HepG2 (cell line): Measurements from ENCODE around the gene CKB. TPM values are rescaled to one million over a fixed set of nuclear protein-coding genes. Genes with fewer than 3 reads are reported as not detected.

ENCODE experiments used
- BHLHE40 ChIP-seq: IDR thresholded peaks from 2 replicates; pipeline ENCODE4 v1.6.1; 2011; ENCODE audit warnings: low read length, improper control_type of control experiment
- DPF2 ChIP-seq: sonication (generic); formaldehyde crosslinking; IDR thresholded peaks from 2 replicates; pipeline ENCODE4 v1.4.0; 2020; ENCODE audit warnings: mild to moderate bottlenecking, low read depth, missing genetic modification reagents, borderline replicate concordance
- ELF1 ChIP-seq: sonication (generic); formaldehyde crosslinking; IDR thresholded peaks from 2 replicates; pipeline ENCODE4 v1.4.0; 2020; ENCODE audit warnings: missing genetic modification reagents
- ESRRA ChIP-seq: sonication (generic); formaldehyde crosslinking; IDR thresholded peaks from 2 replicates; pipeline ENCODE4 v1.5.1; 2020; ENCODE audit warnings: mild to moderate bottlenecking, low read depth, missing genetic modification reagents
- KLF12 ChIP-seq: sonication (generic); formaldehyde crosslinking; IDR thresholded peaks from 2 replicates; pipeline ENCODE4 v1.4.0; 2020; ENCODE audit warnings: missing genetic modification reagents, borderline replicate concordance
- MIER2 ChIP-seq: IDR thresholded peaks from 2 replicates; pipeline ENCODE4 v1.6.1; 2016; ENCODE audit warnings: missing biosample characterization, missing genetic modification reagents
- NFATC3 ChIP-seq: sonication (generic); formaldehyde crosslinking; IDR thresholded peaks from 2 replicates; pipeline ENCODE4 v1.5.1; 2020; ENCODE audit warnings: mild to moderate bottlenecking, missing genetic modification reagents
- PLRG1 ChIP-seq: fragments of 450-650 bp; conservative IDR thresholded peaks from 2 replicates; pipeline ENCODE4 v1.6.1; 2016
- SIX1 ChIP-seq: sonication (generic); formaldehyde crosslinking; IDR thresholded peaks from 2 replicates; pipeline ENCODE4 v1.4.0; 2020; ENCODE audit warnings: missing genetic modification reagents, borderline replicate concordance
- SP140L ChIP-seq: sonication (generic); formaldehyde crosslinking; IDR thresholded peaks from 2 replicates; pipeline ENCODE4 v1.4.0; 2020; ENCODE audit warnings: missing genetic modification reagents, borderline replicate concordance
- TMF1 ChIP-seq: sonication (generic); formaldehyde crosslinking; IDR thresholded peaks from 2 replicates; pipeline ENCODE4 v1.8.1; 2022; ENCODE audit warnings: low read depth, missing genetic modification reagents
- TP53 ChIP-seq: sonication (generic); formaldehyde crosslinking; conservative IDR thresholded peaks from 2 replicates; pipeline ENCODE4 v1.4.0; 2020; ENCODE audit warnings: missing genetic modification reagents
- TSC22D2 ChIP-seq: sonication (generic); formaldehyde crosslinking; IDR thresholded peaks from 2 replicates; pipeline ENCODE4 v1.5.1; 2020; ENCODE audit warnings: missing genetic modification reagents, mild to moderate bottlenecking, borderline replicate concordance
- ZNF317 ChIP-seq: sonication (generic); formaldehyde crosslinking; IDR thresholded peaks from 2 replicates; pipeline ENCODE4 v1.5.0; 2020; ENCODE audit warnings: mild to moderate bottlenecking, missing genetic modification reagents
- ZNF326 ChIP-seq: sonication (generic); formaldehyde crosslinking; IDR thresholded peaks from 2 replicates; pipeline ENCODE4 v1.4.0; 2020; ENCODE audit warnings: missing genetic modification reagents, borderline replicate concordance
- ZNF335 ChIP-seq: sonication (generic); formaldehyde crosslinking; IDR thresholded peaks from 2 replicates; pipeline ENCODE4 v1.4.0; 2020; ENCODE audit warnings: missing genetic modification reagents
- polyA plus RNA-seq, 8 experiments: library from polyadenylated mRNA; depleted of rRNA in 3 of 8; stranded (reverse) in 7 of 8; unstranded in 1 of 8; fragments of >200 nt; fragmentation: Illumina TruSeq in 4 of 8; extraction: Trizol in 4 of 8; gene quantifications; 2 replicates each; pipeline versions ENCODE4 v1.2.1 to v1.2.3, GENCODE V29; 2011 to 2016; ENCODE audit warnings: low read depth in 4 of 8, missing spikeins in 1 of 8, mixed read lengths in 1 of 8; ENCODE audit not compliant: insufficient read depth in 1 of 8
- total RNA-seq, 5 experiments: library from RNA; depleted of rRNA; stranded (reverse); fragments of >200 nt; fragmentation: Illumina TruSeq; extraction: Trizol; gene quantifications; 2 replicates each; pipeline ENCODE4 v1.2.3, GENCODE V29; 2016; ENCODE audit warnings: low read depth in 1 of 5
- TF ChIP-seq, protein P1 (sequence below): sonication (generic); formaldehyde crosslinking; IDR thresholded peaks from 2 replicates; pipeline ENCODE4 v1.8.0; 2022; ENCODE audit warnings: mild to moderate bottlenecking, missing genetic modification reagents; ENCODE audit not compliant: insufficient replicate concordance
- TF ChIP-seq, protein P2 (sequence below): IDR thresholded peaks from 2 replicates; pipeline ENCODE4 v1.6.1; 2016
- TF ChIP-seq, protein P3 (sequence below): sonication (generic); formaldehyde crosslinking; IDR thresholded peaks from 2 replicates; pipeline ENCODE4 v1.4.0; 2020; ENCODE audit warnings: mild to moderate bottlenecking, missing genetic modification reagents
- TF ChIP-seq, protein P4 (sequence below): sonication (generic); formaldehyde crosslinking; IDR thresholded peaks from 2 replicates; pipeline ENCODE4 v1.5.1; 2020; ENCODE audit warnings: mild to moderate bottlenecking, missing genetic modification reagents, borderline replicate concordance

Gene CKB
- total and polyA plus RNA-seq, 2 of the 13 experiments (the other 11 are each of a cell fraction or from before 2014, with no cell fraction given) = 82.3 to 217 TPM

DNA sequence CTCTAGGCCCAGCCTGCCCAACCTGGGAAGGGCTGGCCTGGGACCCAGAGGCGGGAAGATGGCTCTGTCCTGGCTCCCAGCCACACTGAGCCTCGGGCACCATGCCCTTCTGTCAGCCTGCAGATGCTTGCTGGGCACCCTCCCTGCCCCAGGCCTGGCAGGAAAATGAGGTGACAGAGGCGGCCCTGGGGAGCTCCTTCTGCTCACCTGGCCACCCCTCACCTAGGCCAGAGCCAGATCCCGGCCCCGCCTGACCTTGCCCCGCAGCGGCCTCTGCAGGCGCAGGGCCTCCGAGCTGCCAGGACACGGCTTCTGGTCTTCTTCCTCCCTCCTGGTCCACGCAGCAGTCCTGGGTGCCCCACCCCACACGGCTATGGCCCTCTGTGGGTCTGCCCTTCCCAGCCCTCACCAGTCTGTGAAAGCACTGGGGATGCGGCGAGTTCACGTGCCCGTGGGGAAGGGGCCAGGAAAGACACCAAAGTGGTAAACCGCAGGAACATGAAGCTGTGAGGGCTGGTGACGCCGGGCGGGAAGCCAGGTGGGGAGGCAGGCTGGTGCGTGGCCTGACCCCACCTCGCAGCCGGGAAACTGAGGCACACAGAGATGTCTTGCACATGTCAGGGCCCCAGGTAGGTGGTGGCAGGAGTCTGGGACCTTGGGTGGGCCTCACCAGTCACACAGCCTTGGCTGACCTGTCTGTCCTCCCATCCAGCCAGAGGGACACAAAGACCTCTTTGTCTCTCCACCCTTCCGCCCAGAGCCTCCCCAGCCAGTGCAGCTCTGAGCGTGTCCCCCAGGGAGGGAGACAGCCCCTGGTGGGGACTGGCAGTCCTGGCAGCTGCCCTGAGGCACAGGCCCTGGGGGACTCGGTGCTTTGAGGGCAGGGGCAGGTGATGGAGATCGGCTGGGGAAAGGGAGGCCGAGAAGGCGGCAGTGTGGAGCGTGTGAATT is 27.0 kb upstream of the CKB start (continued):
- TF ChIP-seq, protein P1, sequence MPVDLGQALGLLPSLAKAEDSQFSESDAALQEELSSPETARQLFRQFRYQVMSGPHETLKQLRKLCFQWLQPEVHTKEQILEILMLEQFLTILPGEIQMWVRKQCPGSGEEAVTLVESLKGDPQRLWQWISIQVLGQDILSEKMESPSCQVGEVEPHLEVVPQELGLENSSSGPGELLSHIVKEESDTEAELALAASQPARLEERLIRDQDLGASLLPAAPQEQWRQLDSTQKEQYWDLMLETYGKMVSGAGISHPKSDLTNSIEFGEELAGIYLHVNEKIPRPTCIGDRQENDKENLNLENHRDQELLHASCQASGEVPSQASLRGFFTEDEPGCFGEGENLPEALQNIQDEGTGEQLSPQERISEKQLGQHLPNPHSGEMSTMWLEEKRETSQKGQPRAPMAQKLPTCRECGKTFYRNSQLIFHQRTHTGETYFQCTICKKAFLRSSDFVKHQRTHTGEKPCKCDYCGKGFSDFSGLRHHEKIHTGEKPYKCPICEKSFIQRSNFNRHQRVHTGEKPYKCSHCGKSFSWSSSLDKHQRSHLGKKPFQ (CRISPR knock-in tag) = no peak
- TF ChIP-seq BHLHE40 (no peak), KLF12 (no peak), PLRG1 (no peak), DPF2 (CRISPR knock-in tag) (peak; percentile 26; the same call in 1 of the 2 replicates), ZNF335 (CRISPR knock-in tag) (no peak), TP53 (no peak), NFATC3 (no peak), ESRRA (CRISPR knock-in tag) (0 out of 2 replicates have a peak, but pooled peaks have one; percentile 61), MIER2 (CRISPR knock-in tag) (no peak), TSC22D2 (CRISPR knock-in tag) (no peak), ZNF326 (CRISPR knock-in tag) (no peak), TMF1 (CRISPR knock-in tag) (no peak), SIX1 (CRISPR knock-in tag) (no peak), SP140L (CRISPR knock-in tag) (no peak), ELF1 (CRISPR knock-in tag) (peak; percentile 27; the same call in 1 of the 2 replicates), ZNF317 (CRISPR knock-in tag) (0 out of 2 replicates have a peak, but pooled peaks have one; percentile 18)
- TF ChIP-seq, protein P2, sequence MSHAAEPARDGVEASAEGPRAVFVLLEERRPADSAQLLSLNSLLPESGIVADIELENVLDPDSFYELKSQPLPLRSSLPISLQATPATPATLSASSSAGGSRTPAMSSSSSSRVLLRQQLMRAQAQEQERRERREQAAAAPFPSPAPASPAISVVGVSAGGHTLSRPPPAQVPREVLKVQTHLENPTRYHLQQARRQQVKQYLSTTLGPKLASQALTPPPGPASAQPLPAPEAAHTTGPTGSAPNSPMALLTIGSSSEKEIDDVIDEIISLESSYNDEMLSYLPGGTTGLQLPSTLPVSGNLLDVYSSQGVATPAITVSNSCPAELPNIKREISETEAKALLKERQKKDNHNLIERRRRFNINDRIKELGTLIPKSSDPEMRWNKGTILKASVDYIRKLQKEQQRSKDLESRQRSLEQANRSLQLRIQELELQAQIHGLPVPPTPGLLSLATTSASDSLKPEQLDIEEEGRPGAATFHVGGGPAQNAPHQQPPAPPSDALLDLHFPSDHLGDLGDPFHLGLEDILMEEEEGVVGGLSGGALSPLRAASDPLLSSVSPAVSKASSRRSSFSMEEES (CRISPR knock-in tag) = 0 out of 2 replicates have a peak, but pooled peaks have one; percentile 11
- TF ChIP-seq, protein P3, sequence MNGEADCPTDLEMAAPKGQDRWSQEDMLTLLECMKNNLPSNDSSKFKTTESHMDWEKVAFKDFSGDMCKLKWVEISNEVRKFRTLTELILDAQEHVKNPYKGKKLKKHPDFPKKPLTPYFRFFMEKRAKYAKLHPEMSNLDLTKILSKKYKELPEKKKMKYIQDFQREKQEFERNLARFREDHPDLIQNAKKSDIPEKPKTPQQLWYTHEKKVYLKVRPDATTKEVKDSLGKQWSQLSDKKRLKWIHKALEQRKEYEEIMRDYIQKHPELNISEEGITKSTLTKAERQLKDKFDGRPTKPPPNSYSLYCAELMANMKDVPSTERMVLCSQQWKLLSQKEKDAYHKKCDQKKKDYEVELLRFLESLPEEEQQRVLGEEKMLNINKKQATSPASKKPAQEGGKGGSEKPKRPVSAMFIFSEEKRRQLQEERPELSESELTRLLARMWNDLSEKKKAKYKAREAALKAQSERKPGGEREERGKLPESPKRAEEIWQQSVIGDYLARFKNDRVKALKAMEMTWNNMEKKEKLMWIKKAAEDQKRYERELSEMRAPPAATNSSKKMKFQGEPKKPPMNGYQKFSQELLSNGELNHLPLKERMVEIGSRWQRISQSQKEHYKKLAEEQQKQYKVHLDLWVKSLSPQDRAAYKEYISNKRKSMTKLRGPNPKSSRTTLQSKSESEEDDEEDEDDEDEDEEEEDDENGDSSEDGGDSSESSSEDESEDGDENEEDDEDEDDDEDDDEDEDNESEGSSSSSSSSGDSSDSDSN (CRISPR knock-in tag) = peak; percentile 66
- TF ChIP-seq, protein P4, sequence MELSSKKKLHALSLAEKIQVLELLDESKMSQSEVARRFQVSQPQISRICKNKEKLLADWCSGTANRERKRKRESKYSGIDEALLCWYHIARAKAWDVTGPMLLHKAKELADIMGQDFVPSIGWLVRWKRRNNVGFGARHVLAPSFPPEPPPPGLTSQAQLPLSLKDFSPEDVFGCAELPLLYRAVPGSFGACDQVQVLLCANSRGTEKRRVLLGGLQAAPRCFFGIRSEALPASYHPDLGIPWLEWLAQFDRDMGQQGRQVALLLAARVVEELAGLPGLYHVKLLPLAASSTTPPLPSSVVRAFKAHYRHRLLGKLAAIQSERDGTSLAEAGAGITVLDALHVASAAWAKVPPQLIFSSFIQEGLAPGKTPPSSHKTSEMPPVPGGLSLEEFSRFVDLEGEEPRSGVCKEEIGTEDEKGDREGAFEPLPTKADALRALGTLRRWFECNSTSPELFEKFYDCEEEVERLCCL (CRISPR knock-in tag) = no peak
